Stimulated activated CD8-positive, alpha-beta memory T cell treated with anti-CD3 and anti-CD28 coated beads, Interleukin-7, amount 100 ng/mL, for 24 hours (primary cell): ENCODE data around the gene CFL1.
"Not testable (repeated sequence)": the region's sequence is repeated elsewhere in the genome, so short reads cannot be mapped to it uniquely, and the experiment has no call there.

Experiments used
- DNase-seq: peaks from one replicate; pipeline ENCODE4 v3.0.0-alpha.2; 2020; ENCODE audit warnings: low read depth

CFL1 gene

GRCh38 chr11:65856689-65857499 is 1.1 kb downstream of the CFL1 start:
- peak; percentile 70 for DNase-seq

GRCh38 chr11:65855927-65856363 is 2.0 kb downstream of the CFL1 start:
- DNase-seq = no peak

GRCh38 chr11:65854852-65855837 is 2.8 kb downstream of the CFL1 start:
- no peak for DNase-seq

GRCh38 chr11:65854161-65854592 is 3.8 kb downstream of the CFL1 start:
- DNase-seq = no peak

GRCh38 chr11:65853246-65853979 is 4.6 kb downstream of the CFL1 start:
- DNase-seq = no peak

- DNase-seq = no peak
Observed at GRCh38 chr11:65852508-65853245, 5.3 kb downstream of the CFL1 start.

- no peak for DNase-seq
Observed at GRCh38 chr11:65851811-65852507, 6.0 kb downstream of the CFL1 start.

- no peak for DNase-seq
Observed at GRCh38 chr11:65851083-65851579, 6.8 kb downstream of the CFL1 start.

GRCh38 chr11:65850217-65851082 is 7.5 kb downstream of the CFL1 start:
- no peak for DNase-seq

- no peak for DNase-seq
Observed at GRCh38 chr11:65849771-65850216, 8.2 kb downstream of the CFL1 start.

- no peak for DNase-seq
Observed at GRCh38 chr11:65849366-65849765, 8.6 kb downstream of the CFL1 start.

- not testable (repeated sequence) for DNase-seq
Observed at GRCh38 chr11:65848693-65849092, 9.3 kb downstream of the CFL1 start.

- DNase-seq = no peak
Observed at GRCh38 chr11:65847746-65848145, 10.2 kb downstream of the CFL1 start.

- DNase-seq = no peak
Observed at GRCh38 chr11:65844231-65844872, 13.6 kb downstream of the CFL1 start.

GRCh38 chr11:65843811-65844210 is 14.2 kb downstream of the CFL1 start:
- no peak for DNase-seq

GRCh38 chr11:65842144-65842543 is 15.8 kb downstream of the CFL1 start:
- no peak for DNase-seq

GRCh38 chr11:65834202-65834601 is 23.8 kb downstream of the CFL1 start:
- DNase-seq = no peak

GRCh38 chr11:65833297-65834030 is 24.5 kb downstream of the CFL1 start, which contains the start of gene SNX32:
SNX32 (plus strand) TSS chr11:65833963; CDS start chr11:65834066, 103 bp downstream.
- DNase-seq = peak; percentile 88
